ENCODE data around the gene TSEN15.
"Not testable (repeated sequence)": the region's sequence is repeated elsewhere in the genome, so short reads cannot be mapped to it uniquely, and the experiment has no call there.

Gene TSEN15

DNA sequence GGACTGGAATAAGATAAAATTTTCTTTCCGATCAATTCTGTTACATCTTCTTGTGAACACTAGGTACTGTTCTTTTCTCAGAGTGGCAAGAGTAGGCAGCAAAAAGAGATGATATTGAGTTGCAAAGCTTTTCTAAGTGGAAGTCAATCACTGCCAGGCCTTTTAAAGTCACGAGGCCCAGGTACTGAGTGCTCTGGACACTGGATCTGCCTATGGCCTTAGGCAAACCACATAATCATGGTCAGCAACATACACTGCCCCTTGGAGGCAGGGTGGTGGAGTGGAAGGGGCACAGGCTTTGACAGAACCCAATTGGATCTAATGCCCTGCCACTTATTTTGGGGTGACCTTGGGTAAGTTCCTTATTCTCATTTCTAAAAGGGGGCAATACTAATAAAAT, 41.5 kb downstream of the TSEN15 start:
- DNase-seq (ENCODE audit: low read depth): no peak
- no peak overlapping the region for H3K4me3 ChIP-seq (ENCODE audit: low read length)
- TF ChIP-seq CTCF (IDR thresholded peaks at IDR 0.05; ENCODE audit: insufficient read depth, low read depth, low read length, missing control alignments): no peak

DNA sequence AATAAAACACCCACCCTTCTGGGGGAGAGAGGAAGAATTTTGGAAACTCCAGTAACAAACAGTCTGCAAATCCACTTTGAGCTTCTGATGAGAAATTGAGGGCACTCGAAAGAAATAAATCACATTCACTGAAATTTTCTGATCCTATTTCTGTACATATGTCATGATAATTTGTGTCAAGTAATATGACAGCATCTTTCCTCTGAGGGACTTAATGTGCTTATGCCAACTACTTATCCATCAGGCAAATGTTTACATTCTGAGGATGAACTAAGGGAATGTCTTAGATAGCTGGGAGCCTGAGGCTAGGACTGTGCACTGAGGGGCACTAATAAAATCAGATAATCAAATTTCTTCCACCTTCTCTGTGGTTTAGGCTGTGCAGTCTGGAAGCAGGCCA, 44.5 kb downstream of the TSEN15 start:
- no peak overlapping the region for H3K4me3 ChIP-seq (ENCODE audit: low read length)
- no peak for DNase-seq (ENCODE audit: low read depth)
- TF ChIP-seq CTCF (IDR thresholded peaks at IDR 0.05; ENCODE audit: insufficient read depth, low read depth, low read length, missing control alignments): no peak

DNA sequence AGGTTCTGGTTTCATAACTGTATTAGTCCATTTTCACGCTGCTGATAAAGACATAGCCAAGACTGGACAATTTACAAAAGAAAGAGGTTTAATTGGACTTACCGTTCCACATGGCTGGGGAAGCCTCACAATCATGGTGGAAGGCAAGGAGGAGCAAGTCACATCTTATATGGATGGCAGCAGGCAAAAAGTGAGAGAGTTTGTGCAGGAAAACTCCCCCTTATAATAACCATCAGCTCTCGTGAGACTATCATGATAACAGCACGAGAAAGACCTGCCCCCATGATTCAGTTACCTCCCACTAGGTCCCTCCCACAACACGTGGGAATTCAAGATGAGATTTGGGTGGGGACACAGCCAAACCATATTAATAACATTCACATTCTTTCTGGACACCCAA, 45.0 kb downstream of the TSEN15 start:
- DNase-seq (ENCODE audit: low read depth); H3K4me3 ChIP-seq (ENCODE audit: low read length): not testable (repeated sequence)

GRCh38 chr1:184101141-184101540, 49.6 kb downstream of the TSEN15 start:
- H3K4me3 ChIP-seq (ENCODE audit: low read length): no peak overlapping the region
- TF ChIP-seq CTCF (IDR thresholded peaks at IDR 0.05; ENCODE audit: insufficient read depth, low read depth, low read length, missing control alignments): no peak
- DNase-seq (ENCODE audit: low read depth): no peak

- no peak for DNase-seq (ENCODE audit: low read depth)
- no peak for TF ChIP-seq CTCF (IDR thresholded peaks at IDR 0.05; ENCODE audit: insufficient read depth, low read depth, low read length, missing control alignments)
- H3K4me3 ChIP-seq (ENCODE audit: low read length): no peak overlapping the region
Observed at GRCh38 chr1:184101571-184101970, 50.0 kb downstream of the TSEN15 start.

DNA sequence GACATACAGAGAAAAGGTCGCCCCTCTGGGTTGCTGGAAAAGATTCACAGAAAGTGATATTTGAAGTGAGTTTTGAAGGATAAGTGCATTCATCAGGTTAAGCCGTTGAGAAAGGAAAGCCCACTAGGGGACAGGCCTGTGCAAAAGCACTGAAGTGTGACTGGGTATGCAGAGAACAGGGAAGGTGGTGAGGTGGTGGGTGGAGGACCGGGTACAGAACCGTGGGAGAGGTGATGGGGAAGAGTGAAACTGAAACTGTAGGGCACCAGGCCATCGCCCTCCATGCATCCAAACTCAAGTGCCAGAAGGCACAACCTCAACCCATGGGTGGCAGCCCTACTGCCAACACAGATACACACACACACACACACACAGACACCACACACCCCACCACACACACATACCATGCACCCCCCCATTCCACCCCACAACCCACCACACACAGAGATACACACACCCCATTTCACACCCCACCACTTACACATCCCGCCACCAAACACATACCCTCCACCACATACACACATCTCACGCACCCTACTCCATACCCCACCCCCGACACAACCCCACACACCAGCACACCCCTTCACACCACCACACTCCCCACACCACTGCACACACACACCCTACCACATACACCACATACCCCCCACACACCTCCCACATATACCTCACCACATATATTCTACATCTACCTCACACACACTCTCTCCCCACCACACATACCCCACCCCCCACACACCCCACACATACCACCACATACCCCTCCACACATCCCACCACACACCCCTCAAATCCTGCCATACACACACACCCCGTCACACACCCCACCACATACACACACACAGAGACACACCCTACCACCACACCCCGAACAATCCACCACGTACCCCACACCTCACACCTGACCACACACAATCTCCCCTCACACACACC, 59.0 kb downstream of the TSEN15 start:
- TF ChIP-seq CTCF (IDR thresholded peaks at IDR 0.05; ENCODE audit: insufficient read depth, low read depth, low read length, missing control alignments): no peak
- H3K4me3 ChIP-seq (ENCODE audit: low read length): no peak overlapping the region
- DNase-seq (ENCODE audit: low read depth): no peak

DNA sequence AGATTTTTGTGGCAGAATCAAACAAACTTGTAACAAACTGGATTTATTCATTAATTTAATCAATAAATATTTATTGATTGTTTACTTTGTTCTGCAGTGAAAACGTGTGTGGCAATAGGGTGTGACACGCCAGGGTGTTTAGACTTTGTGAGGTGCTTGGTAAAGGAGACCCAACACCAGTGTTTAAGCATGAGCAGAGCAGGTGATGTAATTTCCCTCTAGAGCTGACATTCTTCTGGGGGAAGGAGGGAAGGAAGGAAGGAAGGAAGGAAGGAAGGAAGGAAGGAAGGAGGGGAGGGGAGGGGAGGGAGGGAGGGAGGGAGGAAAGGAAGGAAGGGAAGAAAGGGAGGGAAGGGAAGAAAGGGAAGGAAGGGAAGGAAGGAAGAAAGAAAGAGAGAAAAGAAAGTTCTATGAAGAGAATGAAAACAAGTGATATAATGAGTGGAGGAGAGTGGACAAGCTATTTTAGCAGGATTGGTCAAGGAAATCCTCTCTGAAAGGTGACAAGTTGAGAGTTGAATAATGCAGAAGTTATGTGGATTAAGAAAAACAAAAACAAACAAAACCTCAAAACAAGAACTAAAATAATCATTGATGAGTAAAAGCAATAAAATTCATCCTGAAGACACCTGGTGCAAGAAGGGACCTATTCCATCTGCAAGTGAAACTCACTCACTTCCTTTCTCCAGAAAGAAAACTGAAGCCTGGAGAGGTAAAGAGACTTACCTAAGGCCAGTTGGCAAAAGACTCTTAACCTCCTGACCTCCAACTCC, 60.8 kb downstream of the TSEN15 start:
- H3K4me3 ChIP-seq (ENCODE audit: low read length): no peak overlapping the region
- TF ChIP-seq CTCF (IDR thresholded peaks at IDR 0.05; ENCODE audit: insufficient read depth, low read depth, low read length, missing control alignments): no peak
- DNase-seq (ENCODE audit: low read depth): peak; percentile 43
